GM10847 (cell line): ENCODE data around the gene HGS.

Source experiments
- POLR2A ChIP-seq: IDR thresholded peaks from 2 replicates; pipeline ENCODE4 v1.6.1; 2011; ENCODE audit not compliant: insufficient read length; ENCODE audit errors: extremely low read depth

HGS gene

DNA sequence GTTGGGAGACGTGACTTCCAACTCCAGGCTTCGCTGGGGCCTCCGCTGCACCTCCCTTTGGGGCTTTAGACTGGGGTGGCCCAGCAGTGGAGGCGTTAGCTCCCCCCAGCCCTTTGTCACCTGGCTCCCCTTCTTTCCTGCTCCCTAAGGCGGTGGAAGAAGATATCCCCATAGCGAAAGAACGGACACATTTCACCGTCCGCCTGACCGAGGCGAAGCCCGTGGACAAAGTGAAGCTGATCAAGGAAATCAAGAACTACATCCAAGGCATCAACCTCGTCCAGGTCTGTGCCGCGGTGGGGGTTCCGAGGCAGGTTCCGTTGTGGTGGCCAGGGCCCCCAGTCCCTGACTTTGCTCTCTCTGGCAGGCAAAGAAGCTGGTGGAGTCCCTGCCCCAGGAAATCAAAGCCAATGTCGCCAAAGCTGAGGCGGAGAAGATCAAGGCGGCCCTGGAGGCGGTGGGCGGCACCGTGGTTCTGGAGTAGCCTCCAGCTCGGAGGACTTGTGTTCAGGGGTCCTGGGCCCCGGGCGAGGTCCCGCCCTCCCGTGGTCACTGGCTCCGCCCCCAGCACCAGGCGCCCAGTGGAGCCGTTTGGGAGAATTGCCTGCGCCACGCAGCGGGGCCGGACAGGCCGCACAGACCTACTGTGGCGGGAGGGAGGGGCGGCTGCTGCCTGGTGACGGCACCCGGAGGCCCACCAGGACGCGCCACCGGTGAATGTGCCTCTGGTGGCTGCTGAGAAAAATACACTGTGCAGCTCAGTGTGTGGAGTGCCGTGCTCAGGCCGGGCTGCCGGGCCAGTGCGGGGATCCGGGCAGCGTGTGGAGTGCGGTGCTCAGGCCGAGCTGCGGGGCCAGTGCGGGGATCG, 23.2 kb downstream of the HGS start:
- TF ChIP-seq POLR2A = no peak

DNA sequence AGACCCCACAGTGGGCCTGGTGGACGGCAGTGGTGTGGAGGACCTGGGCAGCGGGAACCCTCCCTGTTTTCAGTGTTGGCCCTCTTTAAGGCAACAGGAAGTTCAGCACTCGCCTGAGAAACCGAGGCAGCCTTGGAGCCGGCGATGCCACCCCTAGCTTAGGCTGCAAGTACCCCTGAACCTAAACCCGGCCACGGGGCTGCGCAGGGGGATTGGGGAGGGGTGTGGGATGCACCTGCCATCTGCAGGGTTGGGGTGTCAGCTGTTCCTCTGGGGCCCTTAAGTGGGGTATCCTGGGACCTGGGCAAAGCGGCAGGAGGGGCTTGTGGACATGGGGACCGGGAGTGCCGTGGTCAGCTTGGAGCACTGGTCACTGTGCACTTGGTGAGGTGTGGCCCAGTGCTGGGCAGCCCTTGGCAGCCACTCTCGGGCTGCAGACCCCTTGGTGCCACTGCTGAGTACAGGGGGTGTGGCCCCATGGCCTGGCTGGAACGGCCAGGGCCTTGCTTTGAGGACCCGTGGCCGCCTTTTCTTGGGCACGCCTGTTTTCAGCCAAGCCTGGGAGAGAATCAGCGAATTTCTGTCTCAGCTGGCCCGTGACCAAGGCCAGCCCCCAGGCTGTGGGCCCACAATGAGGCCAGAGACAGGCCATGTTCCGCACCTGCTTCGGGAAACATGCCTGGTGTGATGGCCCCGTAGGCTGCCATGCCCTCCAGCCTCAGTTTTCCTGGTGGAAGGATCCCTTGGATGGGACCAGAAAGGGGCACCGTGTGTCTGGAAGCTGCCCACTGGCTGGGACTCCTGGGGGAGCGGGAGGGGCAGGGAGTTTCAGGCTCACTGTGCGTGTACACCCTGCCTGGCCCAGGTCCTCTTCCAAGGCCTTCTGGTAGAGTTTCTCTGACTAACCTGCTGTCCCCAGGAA, 24.2 kb downstream of the HGS start:
- no peak for TF ChIP-seq POLR2A

DNA sequence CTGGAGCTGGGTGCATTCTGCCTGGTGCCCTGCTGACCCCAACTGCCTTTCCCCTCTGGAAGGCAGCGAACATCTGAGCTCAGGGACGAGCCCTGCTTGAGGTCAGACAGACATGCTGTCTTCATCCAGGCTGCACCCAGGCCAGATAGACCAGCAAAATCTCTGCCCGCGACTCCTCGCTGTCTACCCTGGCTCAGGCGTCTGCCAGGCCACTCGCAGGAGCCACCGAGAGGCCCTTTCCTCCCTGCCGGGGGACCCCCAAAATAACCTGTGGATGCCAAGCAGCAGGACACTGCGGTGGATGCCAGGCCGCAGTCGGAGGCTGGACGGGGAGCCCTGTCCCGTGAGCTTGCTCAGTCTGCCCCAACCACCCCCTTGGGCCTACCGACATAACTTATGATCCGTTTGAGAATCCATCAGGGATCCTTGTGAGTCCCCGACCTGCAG, 25.0 kb downstream of the HGS start:
- TF ChIP-seq POLR2A = no peak

DNA sequence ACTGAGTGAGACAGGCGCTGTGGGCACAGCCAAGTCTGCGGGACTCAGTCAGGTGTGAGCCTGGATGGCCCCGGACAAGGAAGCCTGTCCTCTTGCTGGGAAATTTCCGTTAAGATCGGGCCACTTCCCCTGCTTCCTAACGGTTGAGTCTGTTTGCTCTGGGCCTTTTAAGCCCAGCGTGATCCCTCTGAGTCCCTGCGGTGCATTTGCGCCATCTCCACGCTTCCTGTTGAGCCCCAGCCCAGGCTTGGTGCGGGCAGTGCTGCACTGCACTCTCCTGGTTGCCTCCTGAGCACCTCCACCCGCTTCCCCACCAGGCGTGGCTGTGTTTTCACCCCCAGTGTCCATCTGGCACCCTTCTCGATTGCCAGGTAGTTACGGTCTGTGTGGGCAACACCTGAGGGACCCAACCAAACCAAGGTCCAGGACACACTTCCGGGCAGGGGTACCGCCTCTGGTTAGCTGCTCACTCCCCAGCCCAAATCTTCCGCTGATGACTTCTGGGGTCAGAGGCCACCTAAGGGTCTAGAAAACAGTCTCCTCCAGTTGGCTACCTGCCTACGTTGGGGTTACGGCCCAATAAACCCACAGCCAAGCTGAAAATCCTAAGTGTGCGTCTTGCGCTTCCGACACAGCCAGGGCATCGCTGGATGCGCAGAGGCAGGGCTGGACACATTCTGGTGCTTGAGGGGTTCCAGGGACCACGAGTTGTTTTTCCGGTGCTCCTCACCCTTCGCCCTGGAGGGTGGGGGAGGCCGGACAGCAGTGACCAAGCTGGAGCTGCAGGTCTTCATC, 26.9 kb downstream of the HGS start:
- no peak for TF ChIP-seq POLR2A

DNA sequence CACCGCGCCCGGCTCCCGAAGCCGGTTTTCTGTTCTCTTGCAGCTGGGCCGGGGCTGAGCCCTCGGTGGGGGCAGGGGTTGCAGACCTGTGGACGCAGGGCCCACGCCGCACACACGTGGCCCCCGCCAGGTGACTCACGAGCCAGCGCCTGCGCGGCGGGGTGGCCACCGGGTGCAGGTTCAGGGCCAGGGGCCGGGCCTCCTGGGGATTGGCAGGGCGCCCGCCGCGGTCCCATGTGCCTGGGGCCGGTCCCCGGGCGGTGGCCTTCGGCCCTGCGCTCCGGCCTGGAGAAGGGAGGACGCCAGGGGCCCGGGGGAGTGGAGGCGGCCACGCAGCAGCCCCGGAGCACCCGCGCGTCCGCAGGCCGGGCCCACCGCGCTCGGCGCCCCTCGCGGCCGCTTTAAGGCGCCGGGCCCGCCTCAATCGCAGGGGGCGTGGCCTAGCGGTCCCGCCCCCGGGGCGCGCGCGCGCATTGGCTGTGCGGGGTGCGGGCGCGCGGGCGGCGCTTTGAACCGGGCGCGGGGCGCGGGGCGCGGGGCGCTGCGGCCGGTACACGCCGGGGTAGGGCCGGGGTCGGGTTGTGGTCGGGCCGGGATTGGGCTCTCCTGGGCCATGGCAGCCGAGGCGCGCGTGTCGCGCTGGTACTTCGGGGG, 28.1 kb downstream of the HGS start, which contains the start of gene SLC25A10:
Gene SLC25A10 (plus strand): TSS at position 471 of the 654 bp plus-strand sequence. CDS start 143 bp downstream, at position 614.
- no peak for TF ChIP-seq POLR2A

DNA sequence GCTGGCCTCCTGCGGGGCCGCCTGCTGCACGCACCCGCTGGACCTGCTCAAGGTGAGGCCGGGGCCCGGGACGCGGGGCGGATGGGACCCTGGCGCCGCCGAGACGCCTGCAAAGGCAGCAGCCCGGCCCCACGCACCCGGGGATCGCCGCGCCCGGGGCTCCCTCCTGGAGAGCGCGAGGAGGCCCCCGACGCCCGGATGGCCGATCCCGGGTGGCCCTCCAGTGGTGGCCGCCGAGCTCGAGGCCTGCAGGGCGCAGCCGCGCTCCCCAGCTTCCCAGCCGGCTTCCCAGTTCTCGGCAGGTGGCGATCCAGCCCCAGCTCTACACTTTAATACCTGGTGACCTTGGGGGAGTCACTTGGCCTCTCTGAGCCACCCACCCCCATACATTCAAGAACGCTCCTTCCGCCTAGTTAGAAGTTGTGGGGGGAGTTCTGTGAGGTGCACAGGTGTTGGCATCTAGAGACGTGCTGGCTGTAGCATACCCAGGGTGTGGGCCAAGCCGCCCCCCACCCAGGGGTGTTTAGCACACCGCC, 28.7 kb downstream of the HGS start:
- TF ChIP-seq POLR2A = no peak

DNA sequence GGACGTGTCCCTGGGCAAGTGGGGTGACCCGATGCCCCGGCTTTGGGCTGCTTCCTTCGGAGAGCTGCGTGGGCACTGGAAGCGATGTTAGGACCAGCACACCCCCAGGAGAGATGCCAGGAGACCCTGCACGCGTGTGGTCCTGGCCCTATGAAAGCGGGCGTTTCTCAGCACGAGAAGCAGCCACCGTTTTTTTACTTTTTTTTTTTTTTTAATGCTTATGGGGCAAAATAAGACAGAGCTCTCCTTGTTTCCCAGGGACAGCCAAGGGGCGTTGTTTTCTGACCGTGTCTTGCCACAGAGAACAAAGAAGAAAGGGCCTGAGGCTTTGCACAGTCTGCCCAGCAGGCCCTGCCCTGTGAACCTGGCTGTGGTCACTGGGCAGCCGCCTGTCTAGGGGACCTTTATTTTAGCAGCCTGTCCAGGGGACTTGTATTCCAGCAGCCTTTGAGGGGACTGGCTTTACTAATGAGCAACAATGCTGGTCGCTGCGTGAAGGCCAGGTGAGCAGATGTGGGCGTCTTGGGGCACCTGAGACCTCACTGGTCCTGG, 29.3 kb downstream of the HGS start:
- TF ChIP-seq POLR2A = no peak

DNA sequence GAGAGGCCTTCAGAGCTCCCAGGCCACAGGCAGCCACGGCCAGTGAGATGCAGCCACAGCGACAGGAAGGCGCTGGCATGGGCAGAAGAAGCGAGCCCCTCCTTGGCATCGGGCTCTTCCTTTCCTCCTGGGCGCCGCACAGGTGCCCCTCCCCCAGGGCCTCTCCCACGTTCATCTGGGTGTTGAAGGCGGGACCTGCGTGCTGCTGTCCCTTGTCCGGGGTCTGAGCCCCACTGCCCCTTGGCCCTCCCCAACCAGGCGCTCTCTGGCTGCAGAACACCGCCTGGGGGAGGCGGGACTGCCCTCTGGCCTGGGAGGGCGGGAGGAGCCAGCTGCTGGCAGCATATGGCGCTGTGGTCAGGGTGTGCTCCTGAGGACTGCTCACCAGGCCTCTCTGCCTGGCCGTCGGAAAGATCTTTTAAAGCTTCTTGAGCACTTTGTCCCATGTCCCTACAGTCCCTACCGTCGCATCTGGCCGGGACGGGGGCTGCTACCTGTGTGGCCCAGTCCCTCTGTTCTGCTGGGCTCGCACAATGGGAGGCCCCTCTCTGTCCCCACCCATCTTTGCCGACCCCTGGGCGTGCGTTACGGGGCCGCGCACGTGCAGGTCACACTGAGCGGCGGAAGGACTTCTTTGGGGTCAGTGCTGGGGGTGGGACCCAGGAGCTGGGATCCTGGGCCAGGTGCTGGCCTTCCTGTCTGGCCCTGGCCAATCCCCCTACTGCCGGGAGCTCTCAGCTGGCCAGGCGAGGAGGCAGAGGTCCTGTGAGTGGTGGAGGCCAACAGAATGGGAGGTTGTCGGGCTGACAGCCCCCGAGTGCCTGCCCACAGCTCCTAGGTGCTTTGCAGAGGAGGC, 30.0 kb downstream of the HGS start:
- TF ChIP-seq POLR2A = no peak

DNA sequence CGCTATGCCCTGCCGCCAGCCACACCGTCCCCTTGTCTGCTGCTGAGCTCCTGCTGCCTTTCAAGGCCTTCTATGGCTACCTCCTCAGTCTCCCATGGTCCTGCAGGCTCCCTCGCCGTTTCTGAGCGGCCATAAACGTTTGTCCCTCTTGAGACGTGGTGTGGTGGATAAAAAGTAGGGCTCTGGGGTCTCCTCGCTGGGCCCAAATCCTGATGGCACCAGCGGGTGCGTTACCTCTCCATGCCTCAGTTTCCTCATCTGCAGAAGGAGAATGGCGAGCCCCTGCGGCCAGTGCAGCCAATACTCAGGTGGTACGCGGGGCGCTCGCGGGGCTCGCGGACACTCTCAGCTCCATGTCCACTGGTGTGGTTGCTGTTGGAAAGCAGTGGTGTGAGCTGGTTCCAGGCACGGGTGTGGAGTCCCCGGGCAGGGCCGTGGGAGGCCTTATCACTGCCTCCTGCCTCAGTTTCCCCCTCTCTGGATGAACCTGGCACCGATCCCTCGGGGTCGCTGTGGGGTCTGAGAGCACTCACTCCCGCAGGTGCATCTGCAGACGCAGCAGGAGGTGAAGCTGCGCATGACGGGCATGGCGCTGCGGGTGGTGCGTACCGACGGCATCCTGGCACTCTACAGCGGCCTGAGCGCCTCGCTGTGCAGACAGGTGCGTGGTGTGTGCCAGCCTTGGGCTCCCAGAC, 30.7 kb downstream of the HGS start:
- TF ChIP-seq POLR2A = no peak

DNA sequence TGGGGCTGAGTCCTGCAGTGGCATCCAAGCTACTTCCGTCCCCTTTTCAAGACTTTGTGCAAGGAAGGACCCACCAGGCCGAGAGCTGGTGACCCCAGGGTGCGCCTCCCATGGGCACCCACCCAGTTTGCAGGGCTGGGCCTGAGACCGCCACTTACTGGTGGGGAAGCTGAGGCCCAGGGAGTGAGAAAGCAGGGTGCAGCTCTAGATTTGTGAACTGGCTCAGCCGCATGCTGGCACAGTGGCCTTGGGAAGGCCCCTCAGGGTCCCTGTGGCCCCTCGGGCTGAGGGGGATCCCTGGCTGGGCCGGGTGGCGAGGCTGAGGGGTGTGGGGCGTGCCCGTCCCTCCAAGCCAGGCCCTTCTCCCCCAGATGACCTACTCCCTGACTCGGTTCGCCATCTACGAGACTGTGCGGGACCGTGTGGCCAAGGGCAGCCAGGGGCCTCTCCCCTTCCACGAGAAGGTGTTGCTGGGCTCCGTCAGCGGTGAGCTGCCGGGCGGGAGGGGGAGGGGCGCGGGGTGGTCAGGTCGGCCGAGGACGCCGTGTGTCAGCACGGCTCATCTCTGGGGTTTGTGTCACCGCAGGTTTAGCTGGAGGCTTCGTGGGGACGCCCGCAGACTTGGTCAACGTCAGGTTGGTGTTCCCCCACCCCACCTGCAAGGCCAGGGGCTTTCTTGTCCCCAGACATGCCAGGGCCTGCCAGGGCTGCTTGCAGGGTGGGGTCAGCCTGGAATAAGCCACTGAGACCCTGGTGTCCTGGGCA, 31.5 kb downstream of the HGS start:
- no peak for TF ChIP-seq POLR2A

DNA sequence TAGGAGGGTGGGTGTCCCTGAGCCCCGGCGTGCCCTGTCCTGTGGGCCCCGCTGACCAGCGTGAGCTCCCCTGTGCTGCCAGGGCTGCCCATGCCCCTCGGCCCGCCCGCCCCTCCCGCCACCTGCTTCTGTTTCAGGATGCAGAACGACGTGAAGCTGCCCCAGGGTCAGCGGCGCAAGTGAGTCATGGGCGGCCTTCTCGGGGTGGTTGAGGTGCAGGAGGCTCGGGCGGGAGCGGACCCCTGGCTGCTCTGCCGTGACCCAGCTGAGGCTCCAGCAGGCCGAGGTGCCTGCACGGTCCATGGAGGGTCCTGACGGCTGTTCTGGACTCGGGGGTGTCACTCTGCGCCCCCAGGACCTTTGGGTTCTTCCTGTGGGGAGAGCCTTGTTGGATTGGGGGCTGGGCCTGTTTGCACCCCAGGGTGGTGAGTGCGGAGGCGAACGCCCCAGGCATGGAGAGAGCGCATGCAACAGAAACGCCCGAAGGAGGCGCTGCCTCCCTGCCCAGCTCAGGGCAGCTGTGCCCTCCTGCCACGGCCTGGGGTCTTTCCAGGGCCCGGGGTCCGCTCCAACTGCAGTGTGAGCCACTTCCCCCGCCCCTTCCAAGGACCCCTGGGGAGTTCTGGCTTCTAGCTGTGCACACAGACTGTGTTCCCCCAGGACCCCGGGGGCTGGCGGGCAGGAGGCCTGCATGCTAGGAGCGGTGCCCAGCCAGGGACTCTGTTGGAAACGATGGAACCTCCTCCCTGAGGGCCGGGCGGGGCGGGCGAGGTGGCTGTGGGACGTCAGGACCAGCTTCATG, 32.3 kb downstream of the HGS start:
- TF ChIP-seq POLR2A = no peak
